ENCODE measurements around the gene PTPRN. TPM values are rescaled to one million over a fixed set of nuclear protein-coding genes. Genes with fewer than 3 reads are reported as not detected.

The PTPRN gene
- total RNA-seq, 1 experiment from 2014 or later: not detected

GRCh38 chr2:219358170-219359075 lies 49.2 kb upstream of the PTPRN start:
- Histone ChIP-seq H3K27me3 (ENCODE audit: insufficient read depth, low read length) (no peaks in the 10 kb centered on the region), H3K79me2 (ENCODE audit: insufficient read depth, low read length) (no peaks in the 10 kb centered on the region), H3K36me3 (ENCODE audit: control insufficient read depth in 1 of 2, insufficient read depth in 2 of 2, low read length in 2 of 2) (no peaks in the 10 kb centered on the region), H4K20me1 (ENCODE audit: insufficient read depth) (no peaks in the 10 kb centered on the region), H3K4me3 (replicated peaks in 1 of 2; ENCODE audit: low read depth in 1 of 2, low read length in 2 of 2) (no peak overlapping the region), H3K9me3 (ENCODE audit: control insufficient read depth in 1 of 2, insufficient read depth in 1 of 2, low read depth in 1 of 2, low read length in 2 of 2) (no peaks in the 10 kb centered on the region), H3K9me2 (ENCODE audit: insufficient read depth) (no peaks in the 10 kb centered on the region), H3K4me1 (ENCODE audit: control insufficient read depth in 1 of 2, insufficient read depth in 2 of 2, low read length in 2 of 2) (peaks cover 8 to 15% of the 10 kb centered on the region in 2 experiments; a peak in 3 of 4 replicates), H3K27ac (ENCODE audit: low read depth, low read length) (no peak overlapping the region), H2AFZ (ENCODE audit: low read depth, low read length, poor library complexity, severe bottlenecking) (no peak overlapping the region), H3K9ac (ENCODE audit: low read length) (no peak overlapping the region), H3K4me2 (ENCODE audit: low read length) (no peak overlapping the region)
- intact Hi-C loops (cut with micrococcal nuclease): no loop called here
- no peak for DNase-seq (ENCODE audit: low read depth, low spot score)
- BruUV-seq (replicated peaks): no TSS peak
- ChIA-PET POLR2A (no interaction called here), CTCF (no interaction called here), RAD21 (ENCODE audit: low non-redundant PET in 1 of 2, low total read pairs in 2 of 2, uncharacterized antibody in 2 of 2, unreplicated experiment in 2 of 2) (no interaction called here)
- no peak for TF ChIP-seq ZBTB33 (IDR thresholded peaks at IDR 0.05; ENCODE audit: extremely low read depth, insufficient replicate concordance, low read length)
- no peak for TF ChIP-seq POLR2AphosphoS5 (IDR thresholded peaks at IDR 0.05; ENCODE audit: low read depth, low read length)
- TF ChIP-seq YY1 (IDR thresholded peaks at IDR 0.05; ENCODE audit: extremely low read depth, insufficient replicate concordance, low read depth, low read length): no peak
- no peak for TF ChIP-seq POLR2A (IDR thresholded peaks at IDR 0.05; ENCODE audit: borderline replicate concordance, extremely low read depth, insufficient read depth, insufficient read length)
- no peak for TF ChIP-seq TCF7L2 (IDR thresholded peaks at IDR 0.05; ENCODE audit: borderline replicate concordance, extremely low read depth, insufficient read depth, insufficient read length)
- TF ChIP-seq SP1 (IDR thresholded peaks at IDR 0.05; ENCODE audit: low read depth): no peak
- TF ChIP-seq JUND (IDR thresholded peaks at IDR 0.05): no peak
- no peak for TF ChIP-seq CTCF (IDR thresholded peaks at IDR 0.05 in 2 of 3, conservative IDR thresholded peaks at IDR 0.05 in 1 of 3; ENCODE audit: borderline replicate concordance in 1 of 3, insufficient read depth in 1 of 3, low read depth in 2 of 3, low read length in 2 of 3)
- no peak for TF ChIP-seq EGR1 (IDR thresholded peaks at IDR 0.05; ENCODE audit: low read depth)
- TF ChIP-seq ZNF274 (IDR thresholded peaks at IDR 0.05; ENCODE audit: low read depth, low read length): no peak
- TF ChIP-seq CEBPB (IDR thresholded peaks at IDR 0.05; ENCODE audit: low read depth): no peak
- TF ChIP-seq FOSL1 (IDR thresholded peaks at IDR 0.05; ENCODE audit: low read depth): no peak
- ATAC-seq: no peak

Data from HCT116 (cell line).